Coronary artery (tissue), 2 donors: ENCODE results near the gene SEC22C.

Experiments
- DNase-seq: peaks from one replicate; pipeline ENCODE4 v3.0.0-alpha.2; 2017; ENCODE audit warnings: low spot score
- H3K27ac ChIP-seq, 2 donors: fragments of 200-600 bp; sonication (generic); one replicate each; pipeline ENCODE4 v1.5.1; 2016 to 2019
- H3K4me3 ChIP-seq: fragments of 200-600 bp; sonication (generic); 2 replicates; pipeline ENCODE4 v1.5.1; 2016; ENCODE audit warnings: mild to moderate bottlenecking, moderate library complexity
- CTCF ChIP-seq: fragments of 200-600 bp; sonication (generic); IDR thresholded peaks from one replicate; pipeline ENCODE4 v1.5.1; 2019; ENCODE audit warnings: antibody characterized with exemption

The SEC22C gene

GRCh38 chr3:42513521-42513920 lies 68.2 kb downstream of the SEC22C start:
- Histone ChIP-seq H3K27ac (peak overlapping the region; percentile 83 to 89), H3K4me3 (no peak overlapping the region)
- TF ChIP-seq CTCF: no peak
- no peak for DNase-seq

- H3K27ac ChIP-seq: peak overlapping the region; percentile 83 to 89
- no peak for TF ChIP-seq CTCF
- no peak for DNase-seq
Observed at GRCh38 chr3:42513121-42513520, 68.6 kb downstream of the SEC22C start.

GRCh38 chr3:42511736-42512135 lies 70.0 kb downstream of the SEC22C start:
- DNase-seq: no peak
- Histone ChIP-seq H3K27ac (peak overlapping the region in 1 of 2 donors; percentile 89), H3K4me3 (no peak overlapping the region)
- TF ChIP-seq CTCF: no peak

More at GRCh38 chr3:42513121-42513520, 68.6 kb downstream of the SEC22C start:
- H3K4me3 ChIP-seq: no peak overlapping the region

GRCh38 chr3:42511201-42511600 lies 70.6 kb downstream of the SEC22C start:
- DNase-seq: no peak

GRCh38 chr3:42510325-42510724 lies 71.4 kb downstream of the SEC22C start:
- no peak for TF ChIP-seq CTCF
- Histone ChIP-seq H3K4me3 (no peak overlapping the region), H3K27ac (peak overlapping the region in 1 of 2 donors; percentile 53)
- no peak for DNase-seq

More at GRCh38 chr3:42511201-42511600, 70.6 kb downstream of the SEC22C start:
- Histone ChIP-seq H3K4me3 (no peak overlapping the region), H3K27ac (peak overlapping the region in 1 of 2 donors; percentile 53)
- TF ChIP-seq CTCF: no peak

GRCh38 chr3:42509111-42509510 lies 72.7 kb downstream of the SEC22C start:
- DNase-seq: no peak
- no peak overlapping the region for H3K27ac ChIP-seq
- H3K4me3 ChIP-seq: no peak overlapping the region
- no peak for TF ChIP-seq CTCF

- DNase-seq: peak; percentile 26
- Histone ChIP-seq H3K4me3 (no peak overlapping the region), H3K27ac (no peak overlapping the region)
- TF ChIP-seq CTCF: no peak
Observed at GRCh38 chr3:42508562-42508961, 73.2 kb downstream of the SEC22C start.
